ENCODE data around the gene TMEM100.

GRCh38 chr17:55709440-55709839, 13.2 kb downstream of the TMEM100 start:
- TF ChIP-seq CTCF (conservative IDR thresholded peaks at IDR 0.05; ENCODE audit: low read depth in 2 of 2) (no peak), EZH2 (IDR thresholded peaks at IDR 0.05; ENCODE audit: low read depth, unreplicated experiment) (no peak)
